H54 (cell line): ENCODE measurements around the gene CCNB1IP1.
A peak's percentile ranks its signal among the peaks of the same experiment; 100 is the strongest.
"Not testable (repeated sequence)": the region's sequence is repeated elsewhere in the genome, so short reads cannot be mapped to it uniquely, and the experiment has no call there.

Source experiments
- DNase-seq: peaks from one replicate; pipeline ENCODE4 v3.0.0; 2011; ENCODE audit warnings: low spot score, mixed read lengths; ENCODE audit not compliant: insufficient read length
- FAIRE-seq: peaks from 3 replicates; lab custom pipeline; 2011; peaks lifted over from hg19 to GRCh38; lab: Jason Lieb, UNC
- POLR2A ChIP-seq: IDR thresholded peaks from 2 replicates; pipeline ENCODE4 v1.6.1; 2011; ENCODE audit warnings: low read depth, mild to moderate bottlenecking, low read length

Gene CCNB1IP1

DNA sequence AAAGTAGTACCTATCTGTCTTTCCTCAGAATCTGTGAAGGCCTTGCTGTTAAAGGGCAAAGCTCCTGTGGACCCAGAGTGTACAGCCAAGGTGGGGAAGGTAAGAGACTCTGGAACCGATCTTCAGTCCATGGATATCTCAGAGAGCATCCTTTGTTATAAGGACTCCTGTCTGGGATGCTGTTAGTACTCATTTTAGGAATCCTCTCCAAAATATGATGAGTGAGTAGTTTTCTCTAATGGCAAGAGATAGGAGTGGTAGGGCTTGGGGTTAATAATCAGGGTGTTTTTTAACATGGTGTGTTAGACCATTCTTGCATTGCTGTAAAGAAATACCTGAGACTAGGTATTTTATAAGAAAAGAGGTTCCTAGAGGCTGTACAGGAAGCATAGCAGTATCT, 12.3 kb upstream of the CCNB1IP1 start:
- FAIRE-seq (no peak), DNase-seq (no peak)
- TF ChIP-seq POLR2A = no peak

DNA sequence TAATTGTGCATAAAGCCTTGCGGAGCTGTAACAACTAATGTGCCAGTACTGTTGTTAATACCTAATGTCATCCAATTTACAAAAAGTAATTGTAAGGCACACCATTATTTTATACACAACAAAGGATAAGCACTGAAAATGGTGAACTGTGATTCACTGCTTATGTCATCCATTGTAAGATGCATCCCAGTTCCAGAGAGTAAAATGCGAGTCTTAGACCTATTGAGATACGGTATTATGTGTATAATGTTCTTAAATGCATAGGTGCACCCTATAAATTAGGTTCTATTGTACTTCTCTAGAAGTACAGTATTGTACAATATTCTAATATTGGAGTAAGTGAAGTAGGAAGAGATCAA, 10.8 kb upstream of the CCNB1IP1 start:
- DNase-seq (no peak), FAIRE-seq (no peak)
- no peak for TF ChIP-seq POLR2A

DNA sequence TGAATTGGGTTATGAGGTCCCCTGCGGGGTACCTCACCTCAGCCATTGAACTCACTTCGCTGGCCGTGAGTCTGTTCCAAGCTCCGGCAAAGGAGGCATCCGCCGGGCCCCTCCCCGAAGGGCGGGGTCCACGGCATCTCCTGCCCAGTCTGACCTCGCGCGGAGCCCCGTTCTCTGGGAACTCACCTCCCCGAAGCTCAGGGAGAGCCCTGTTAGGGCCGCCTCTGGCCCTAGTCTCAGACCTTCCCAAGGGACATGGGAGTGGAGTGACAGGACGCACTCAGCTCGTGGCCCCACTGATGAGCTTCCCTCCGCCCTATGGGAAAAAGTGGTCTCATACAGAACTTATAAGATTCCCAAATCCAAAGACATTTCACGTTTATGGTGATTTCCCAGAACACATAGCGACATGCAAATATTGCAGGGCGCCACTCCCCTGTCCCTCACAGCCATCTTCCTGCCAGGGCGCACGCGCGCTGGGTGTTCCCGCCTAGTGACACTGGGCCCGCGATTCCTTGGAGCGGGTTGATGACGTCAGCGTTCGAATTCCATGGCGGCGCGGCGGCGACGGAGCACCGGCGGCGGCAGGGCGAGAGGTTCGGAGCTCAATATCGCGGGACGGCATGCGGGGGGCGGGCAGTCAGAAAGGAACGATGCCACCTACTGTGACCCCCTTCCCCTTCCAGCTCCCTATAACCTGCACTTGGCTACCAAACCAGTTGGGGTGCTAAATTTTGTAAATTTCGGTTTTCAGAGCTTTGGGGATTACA, 10.2 kb upstream of the CCNB1IP1 start, which contains the start of gene PARP2:
PARP2 (plus strand) TSS at position 544 of the 770 bp plus-strand sequence; CDS start at position 551, 7 bp downstream.
- TF ChIP-seq POLR2A = peak; percentile 24; the same call in 1 of the 2 replicates
- DNase-seq = peak; percentile 38
- peak; percentile 58 for FAIRE-seq

DNA sequence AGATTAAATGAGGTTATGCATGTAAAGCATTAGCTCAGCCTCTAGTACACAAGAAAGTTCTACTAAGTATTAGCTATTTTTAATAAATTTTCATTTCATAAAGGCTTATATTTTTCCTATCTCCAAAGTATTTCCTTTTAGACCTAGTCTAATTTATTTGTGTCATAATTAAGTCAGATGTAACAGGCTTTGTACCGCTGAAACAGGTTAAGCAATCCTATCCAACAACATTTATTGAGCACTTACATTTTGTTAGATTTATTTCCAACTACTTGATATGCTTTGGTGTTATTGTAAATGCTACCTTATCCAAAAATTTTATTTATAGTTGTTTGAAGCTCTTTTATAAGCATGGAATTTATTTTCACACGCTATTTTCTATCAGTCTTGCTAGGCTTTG, 8.6 kb upstream of the CCNB1IP1 start:
- FAIRE-seq (no peak), DNase-seq (no peak)
- TF ChIP-seq POLR2A = no peak

DNA sequence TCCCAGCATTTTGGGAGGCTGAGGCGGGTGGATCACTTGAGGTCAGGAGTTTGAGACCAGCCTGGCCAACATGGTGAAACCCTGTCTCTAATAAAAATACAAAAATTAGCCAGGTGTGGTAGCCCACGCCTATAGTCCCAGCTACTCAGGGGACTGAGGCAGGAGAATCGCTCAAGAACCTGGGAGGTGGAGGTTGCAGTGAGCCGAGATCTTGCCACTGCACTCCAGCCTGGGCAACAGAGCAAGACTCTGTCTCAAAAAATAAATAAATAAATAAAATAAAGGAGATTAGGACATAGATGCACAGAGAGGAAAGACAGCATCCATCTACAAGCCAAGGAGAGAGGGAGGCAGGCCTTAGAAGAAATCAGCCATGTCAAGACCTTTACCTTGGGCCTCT, 8.0 kb upstream of the CCNB1IP1 start:
- not testable (repeated sequence) for DNase-seq, FAIRE-seq

DNA sequence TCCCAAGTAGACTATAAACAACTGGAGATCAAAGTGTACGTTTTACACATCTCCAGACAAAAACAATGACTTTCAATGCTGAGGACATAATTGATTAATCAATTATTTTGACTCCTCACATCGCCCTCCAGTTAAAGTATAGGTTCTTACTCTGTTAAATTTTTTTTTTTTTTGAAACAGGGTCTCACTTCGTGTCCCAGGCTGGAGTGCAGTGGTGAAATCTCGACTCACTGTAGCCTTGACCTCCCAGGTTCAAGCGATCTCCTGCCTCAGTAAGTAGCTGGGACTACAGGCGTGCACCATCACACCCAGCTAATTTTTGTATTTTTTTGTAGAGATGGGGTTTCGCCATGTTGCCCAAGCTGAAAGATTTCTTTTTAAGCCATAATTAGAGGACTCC, 938 bp upstream of the CCNB1IP1 start:
- no peak for FAIRE-seq

DNA sequence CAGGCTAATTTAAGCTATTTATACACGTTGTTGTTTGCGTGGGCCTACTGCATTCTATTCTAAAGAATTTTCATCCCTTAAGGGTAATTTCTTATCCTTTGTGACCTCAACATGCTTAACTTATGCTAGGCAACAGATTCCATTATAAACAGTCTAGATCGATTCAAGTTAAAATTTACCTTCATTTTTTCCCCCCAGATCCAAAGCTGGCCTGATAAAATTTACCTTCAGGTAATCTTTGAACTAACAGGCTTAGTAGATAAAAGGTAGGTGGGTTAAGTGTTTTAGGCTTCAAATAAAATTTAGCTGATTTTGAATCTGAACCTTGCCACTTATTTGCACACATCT, 389 bp upstream of the CCNB1IP1 start:
- DNase-seq = no peak
- FAIRE-seq = no peak
- TF ChIP-seq POLR2A = no peak

More for the DNA sequence above, 938 bp upstream of the CCNB1IP1 start:
- no peak for TF ChIP-seq POLR2A
- DNase-seq = no peak

DNA sequence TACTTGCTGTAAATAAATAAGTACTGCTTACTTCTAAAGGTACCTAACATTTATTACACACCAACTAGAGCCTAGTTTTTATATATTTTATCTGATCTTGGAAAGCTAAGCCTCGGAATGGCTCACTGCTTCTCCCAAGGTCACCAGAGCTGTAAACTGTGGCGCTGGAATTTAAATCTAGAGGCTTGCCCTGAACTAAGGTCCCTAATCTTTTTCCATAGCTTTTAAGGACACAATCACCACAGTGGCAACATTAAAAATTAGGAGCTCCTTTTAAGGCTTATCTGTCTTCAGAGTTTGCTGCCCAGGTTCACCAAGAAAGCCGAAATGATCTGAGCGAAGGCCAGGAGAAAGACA, 670 bp downstream of the CCNB1IP1 start:
- FAIRE-seq (no peak), DNase-seq (no peak)
- TF ChIP-seq POLR2A = no peak

DNA sequence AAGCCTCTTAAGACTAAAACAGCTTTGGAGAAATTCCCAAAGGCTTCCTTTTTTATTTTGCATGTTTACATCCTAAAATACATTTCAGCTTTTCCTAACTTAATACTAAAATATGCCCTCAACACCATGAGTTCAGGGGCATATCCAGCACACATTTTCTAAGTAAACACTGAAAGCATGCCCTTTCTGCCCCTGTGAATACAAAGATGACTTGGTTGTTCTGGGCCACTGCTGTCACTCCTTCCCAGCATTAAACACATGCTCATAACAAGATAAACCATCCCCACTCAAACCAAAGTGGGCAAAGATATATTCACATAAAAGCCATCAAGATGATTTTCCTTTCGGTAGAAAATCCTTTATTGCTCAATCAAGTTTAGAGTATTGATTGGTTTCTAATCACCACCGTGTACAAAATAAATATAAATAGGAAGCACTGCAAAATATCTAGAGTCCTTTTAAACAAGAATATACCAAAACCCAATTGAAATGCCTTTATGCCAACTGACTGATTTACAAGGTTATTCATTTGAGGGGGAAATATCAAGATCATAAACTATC, 1.9 kb downstream of the CCNB1IP1 start:
- no peak for DNase-seq
- no peak for FAIRE-seq
- TF ChIP-seq POLR2A = no peak

DNA sequence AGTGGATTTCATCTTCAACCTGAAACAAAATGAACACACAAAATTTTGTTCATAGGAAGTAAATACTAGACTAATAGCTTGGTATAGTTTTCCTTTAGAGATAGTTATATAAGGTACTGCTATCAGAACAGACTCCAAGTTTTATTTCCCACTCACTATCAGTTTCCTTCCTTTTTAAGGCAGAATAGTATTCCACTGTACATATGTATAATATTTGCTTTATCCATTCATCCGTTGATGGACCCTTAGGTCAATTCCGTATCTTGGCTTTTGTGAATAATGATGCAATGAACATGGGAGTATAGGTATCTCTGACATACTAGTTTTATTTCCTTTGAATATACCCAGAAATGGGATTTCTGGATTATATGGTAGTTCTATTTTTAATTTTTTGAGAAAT, 3.7 kb downstream of the CCNB1IP1 start:
- no peak for TF ChIP-seq POLR2A
- FAIRE-seq = no peak

DNA sequence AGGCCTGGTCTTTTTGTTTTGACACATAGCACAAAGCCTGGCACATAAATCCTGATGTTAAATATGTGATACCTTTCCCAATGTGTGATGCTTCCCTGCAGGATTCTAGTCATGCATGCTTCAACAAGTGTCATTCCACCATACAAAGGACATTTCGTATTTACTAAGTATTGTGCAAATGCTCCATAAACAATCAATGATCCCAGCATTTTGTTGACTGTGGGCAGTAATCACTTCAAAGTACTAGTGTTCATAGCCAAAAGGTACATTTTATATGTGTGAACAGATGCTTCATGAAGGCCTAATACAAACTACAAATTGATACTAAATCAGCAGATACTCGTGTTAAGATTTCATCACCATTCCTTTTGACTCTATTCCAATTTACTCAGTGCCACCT, 4.4 kb downstream of the CCNB1IP1 start:
- no peak for FAIRE-seq
- no peak for TF ChIP-seq POLR2A
- DNase-seq = no peak

More for the DNA sequence above, 3.7 kb downstream of the CCNB1IP1 start:
- no peak for DNase-seq

DNA sequence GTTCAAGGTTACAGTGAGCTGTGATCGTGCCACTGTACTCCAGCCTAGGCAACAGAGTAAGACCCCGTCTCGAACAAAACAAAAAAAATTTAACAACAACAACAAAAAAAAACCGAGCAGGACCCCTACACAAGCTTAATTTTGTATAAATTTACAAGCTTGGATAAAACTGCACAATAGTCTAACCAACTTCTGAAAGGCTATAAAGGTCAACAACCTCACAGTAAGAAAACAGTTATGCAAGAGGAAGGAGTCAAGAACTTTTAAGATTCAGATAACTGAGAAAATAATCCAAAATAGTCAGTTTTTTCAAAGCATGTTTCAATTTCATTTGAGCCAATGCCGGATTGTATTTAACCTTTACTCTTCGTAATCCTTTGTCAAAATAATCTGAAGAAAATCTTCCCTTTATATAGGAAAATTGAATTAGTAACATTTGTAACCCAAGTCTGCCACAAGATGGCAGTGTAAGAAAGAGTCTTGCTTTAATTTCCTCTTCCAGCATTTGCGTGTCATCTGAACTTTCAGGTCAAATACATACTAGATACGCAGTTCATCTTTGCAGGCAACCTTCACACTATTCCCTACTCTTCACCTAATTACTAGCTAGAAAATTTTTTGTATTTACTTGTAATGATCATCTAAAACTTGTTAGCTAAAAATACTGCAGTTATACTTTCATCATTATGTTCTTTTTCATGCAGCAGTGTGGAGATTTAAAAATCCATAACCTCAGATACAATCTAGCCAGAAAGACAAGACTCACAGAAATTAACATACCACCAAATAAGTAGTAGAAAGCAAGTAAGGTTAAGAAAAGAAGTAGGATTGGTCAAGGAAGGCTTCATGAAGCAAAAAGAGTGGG, 5.8 kb downstream of the CCNB1IP1 start:
- FAIRE-seq (no peak), DNase-seq (no peak)
- no peak for TF ChIP-seq POLR2A

DNA sequence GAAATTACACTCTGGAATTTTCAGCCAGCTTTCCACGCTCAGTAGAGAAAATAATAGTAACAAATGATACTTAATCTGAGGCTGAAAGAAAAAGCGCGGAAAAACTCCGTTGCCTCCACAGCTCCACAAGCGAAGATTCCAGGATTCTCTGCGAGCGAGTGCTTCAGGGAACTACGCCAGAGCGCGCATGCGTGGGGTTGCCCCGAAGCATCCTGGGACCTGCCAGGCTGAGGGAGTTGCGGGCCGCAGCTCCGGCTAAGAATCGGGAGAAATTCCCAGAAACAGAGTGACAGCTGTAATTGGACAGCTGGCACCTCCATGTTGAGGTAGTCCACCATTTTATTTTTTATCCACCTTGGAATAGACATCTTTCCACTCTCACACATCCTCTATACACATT, 15.4 kb downstream of the CCNB1IP1 start:
- no peak for TF ChIP-seq POLR2A
- DNase-seq (no peak), FAIRE-seq (no peak)

DNA sequence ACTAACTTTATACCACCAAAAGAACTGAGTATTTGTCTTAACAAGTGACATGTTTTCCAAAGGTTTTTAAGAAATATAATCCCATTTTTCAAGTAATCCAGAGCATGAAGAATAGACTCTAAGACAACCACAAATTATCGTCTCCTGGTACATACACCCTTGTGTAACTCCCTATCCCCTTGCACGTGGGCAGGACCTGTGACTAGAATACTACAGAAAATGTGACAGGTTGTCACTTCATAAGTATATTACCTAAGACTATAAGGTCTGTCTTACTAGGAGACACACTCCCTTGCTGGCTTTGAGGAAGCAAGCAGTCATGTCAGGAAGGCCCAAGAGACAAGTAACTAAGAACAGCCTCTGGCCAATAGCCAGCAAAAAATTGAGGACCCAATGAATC, 19.1 kb downstream of the CCNB1IP1 start:
- TF ChIP-seq POLR2A = no peak
- FAIRE-seq = no peak

DNA sequence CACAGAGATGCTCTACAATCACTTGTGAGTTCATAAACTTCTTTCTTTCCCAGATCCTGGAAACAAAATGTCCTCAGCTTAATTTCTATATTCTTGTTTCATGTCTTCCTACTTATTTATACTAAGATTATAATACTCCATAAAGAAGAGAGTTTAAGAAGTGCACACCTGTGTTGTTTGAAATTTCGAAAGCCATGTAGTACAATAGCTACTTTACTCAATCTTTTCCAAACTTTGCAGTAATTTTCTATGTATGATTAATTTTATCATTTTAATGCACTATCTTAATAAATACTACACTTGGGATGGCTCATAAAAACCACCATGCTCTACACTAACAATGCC, 27.0 kb downstream of the CCNB1IP1 start:
- FAIRE-seq (no peak), DNase-seq (no peak)
- no peak for TF ChIP-seq POLR2A

More for the DNA sequence above, 19.1 kb downstream of the CCNB1IP1 start:
- DNase-seq = no peak
